GM21717 (cell line): ENCODE measurements around the gene ATP1A3.
"Not testable (repeated sequence)": the region's sequence is repeated elsewhere in the genome, so short reads cannot be mapped to it uniquely, and the experiment has no call there.

Experiments
- ATAC-seq: cut with Tn5 transposase; IDR thresholded peaks from one replicate; pipeline ENCODE4 v1.9.1; 2021; ENCODE audit warnings: mild to moderate bottlenecking, moderate library complexity; ENCODE audit not compliant: unreplicated experiment

The ATP1A3 gene

GRCh38 chr19:42012747-42013146 lies 18.7 kb upstream of the ATP1A3 start:
- ATAC-seq, result not testable (repeated sequence)

DNA sequence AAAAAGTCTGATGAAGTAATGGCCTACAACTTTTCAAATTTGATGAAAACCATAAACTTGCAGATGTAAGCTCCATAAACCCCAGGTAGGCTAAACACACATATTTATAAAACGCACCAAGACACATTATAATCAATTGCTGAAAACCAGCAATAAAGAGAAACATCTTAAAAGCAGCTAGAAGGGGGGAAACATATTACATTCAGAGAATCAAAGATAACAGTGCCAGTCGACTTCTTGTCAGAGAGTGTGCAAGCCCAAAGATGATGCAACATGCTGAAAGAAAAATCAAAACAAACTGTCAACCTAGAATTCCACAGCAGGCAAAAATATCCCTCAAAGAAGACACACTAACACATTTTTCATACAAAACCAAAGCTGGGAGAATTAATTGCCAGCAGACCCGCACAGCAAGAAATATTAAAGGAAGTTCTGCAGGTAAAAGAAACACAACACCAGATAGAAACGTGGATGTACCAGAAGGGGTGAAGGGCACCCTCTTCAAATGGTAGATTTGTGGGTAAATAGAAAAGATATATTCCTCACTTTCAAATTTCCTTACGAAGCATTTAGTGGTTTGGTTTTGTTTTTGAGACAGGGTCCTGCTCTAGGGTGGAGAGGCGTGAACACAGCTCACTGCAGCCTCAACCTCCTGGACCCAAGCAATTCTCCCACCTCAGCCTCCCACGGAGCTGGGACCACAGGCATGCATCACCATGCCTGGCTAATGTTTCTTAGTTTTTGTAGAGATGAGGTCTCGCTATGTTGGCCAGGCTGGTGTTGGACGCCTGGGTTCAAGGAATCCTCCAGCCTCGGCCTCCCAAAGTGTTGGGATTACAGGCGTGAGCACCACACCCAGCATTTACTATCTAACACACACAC lies 16.5 kb upstream of the ATP1A3 start:
- ATAC-seq, result no peak

DNA sequence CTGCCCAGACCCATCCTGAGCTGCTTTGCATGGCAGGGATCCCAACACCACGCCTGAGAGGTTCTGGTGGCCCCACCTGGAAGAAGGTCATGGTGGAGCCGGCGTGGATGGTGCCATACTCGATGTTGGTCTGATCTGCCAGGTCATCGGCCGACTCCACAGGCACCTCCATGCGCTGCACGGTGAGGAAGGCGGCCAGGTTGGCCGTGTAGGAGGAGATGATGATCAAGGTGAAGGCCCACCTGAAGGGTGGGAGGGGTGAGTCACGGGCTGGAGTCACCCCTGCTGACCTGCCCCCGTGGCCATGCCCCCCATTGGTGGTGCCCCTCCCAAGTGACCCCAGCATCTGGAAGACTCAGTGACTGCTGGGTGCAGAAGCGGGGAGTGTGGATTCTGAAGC lies 12.5 kb upstream of the ATP1A3 start:
- ATAC-seq, result no peak

DNA sequence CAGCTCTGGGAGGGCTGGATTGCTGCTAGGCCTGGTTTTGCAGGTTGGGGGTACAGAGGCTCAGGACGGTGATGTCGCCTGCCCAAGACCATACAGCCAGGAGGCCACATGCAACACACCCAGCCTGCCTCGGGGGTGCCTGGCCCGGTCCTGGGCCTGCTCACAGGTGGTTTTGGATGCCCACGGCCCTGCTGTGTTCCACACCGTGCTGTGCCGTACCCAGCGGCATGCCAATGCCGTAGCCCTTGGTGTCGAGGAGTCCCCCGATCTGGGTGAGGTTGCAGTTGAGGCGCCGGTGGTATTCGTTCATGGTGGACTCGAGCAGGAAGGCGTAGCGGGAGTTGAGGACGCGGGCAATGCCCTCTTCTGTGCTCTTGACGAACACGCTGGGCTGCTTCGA lies 11.5 kb upstream of the ATP1A3 start:
- ATAC-seq, result no peak

DNA sequence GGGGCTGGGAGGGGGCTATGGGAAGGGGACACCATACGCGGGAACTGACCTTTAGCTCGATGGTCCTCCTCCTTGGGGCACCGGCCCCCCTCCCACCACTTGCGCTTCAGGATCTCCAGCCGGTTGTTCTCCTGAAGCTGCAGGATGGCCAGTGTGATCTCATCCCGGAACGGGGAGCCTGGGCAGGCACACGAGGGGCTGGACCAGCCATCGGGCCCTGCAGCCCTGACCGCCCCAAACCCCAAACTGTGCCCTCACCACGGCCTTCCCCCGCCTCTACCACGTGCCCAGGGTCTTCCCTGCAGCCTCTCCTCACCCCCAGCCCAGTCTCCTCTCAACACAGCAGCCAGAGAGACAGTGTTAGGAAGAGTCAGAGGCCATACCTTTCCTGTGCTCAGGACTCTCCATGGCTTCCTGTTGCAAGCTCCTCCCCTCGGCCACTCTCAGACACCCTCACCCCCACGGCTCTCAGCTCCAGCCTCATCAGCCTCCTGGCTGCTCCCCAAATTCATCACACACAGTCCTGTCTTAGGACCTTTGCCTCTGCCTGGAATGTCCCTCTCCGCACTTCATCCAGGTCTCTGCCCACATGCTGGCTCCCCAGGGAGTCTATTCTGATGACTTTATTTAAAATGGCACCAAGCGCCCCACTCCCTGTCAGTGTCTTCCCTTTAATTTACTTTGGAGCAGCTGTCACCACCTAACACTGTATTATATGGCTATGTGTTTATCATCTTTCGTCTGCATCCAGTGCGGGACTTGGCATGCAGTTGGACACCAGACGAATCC lies 9.7 kb upstream of the ATP1A3 start:
- ATAC-seq, result no peak

DNA sequence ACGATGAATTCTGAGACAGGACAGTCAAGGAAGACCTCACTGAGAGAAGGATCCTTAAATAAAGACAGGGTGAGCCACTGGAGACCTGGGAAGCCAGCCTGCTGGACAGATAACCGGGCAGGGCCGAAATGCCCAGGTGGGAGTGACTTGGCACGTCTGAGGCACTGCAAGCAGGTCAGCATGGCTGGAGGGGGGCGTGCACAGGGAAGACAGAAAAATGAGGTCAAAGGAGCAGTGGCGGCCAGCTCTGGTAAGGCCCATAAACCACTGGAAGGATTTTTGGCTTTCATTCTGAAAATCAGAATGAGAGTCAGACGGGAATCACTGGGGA lies 5.8 kb upstream of the ATP1A3 start:
- ATAC-seq, result no peak

GRCh38 chr19:41999071-41999877 lies 5.2 kb upstream of the ATP1A3 start:
- no peak for ATAC-seq

GRCh38 chr19:41998246-41999020 lies 4.4 kb upstream of the ATP1A3 start:
- no peak for ATAC-seq

GRCh38 chr19:41997851-41998229 lies 3.8 kb upstream of the ATP1A3 start:
- no peak for ATAC-seq

- ATAC-seq, result no peak
Measured at GRCh38 chr19:41997121-41997850, 3.3 kb upstream of the ATP1A3 start.

DNA sequence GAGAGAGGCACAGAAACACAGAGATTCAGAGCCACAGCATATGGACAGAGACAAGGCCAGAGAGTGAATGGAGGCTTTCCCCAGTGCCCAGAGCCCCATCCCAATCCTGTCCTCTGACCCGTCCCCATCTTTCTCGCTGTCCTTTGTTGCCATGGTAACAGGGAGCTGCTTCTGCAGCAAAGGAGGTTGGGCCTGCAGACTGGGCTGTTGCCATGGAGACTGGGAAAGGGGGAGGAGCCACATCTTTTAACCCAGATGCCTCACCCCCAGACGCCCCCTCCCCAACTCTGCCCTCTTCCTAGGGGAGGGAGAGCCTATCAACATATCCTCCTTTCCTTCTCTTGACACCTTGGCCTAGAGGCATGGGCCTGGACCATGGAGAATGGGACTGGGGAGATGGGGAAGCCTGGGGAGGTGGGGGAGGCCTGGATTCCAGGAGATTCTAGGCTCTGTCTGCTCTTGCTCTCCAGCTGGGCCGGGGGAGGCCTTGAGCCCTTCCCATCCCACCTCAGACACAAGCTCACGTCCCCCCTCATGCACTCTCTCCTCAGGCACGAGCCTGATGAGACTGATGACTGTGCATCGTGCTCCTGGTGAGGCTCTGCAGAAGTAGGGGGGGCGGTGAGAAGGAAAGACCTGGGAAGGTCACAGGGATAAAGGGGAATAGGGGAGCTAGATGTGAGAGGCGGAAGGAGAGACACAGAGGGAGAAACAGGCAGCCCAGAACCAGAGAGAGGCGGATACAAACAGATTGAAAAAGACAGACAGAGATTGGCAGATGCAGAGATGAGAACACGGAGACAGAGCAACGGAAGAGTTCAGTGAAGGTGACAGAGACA lies 2.1 kb upstream of the ATP1A3 start:
- ATAC-seq, result no peak

DNA sequence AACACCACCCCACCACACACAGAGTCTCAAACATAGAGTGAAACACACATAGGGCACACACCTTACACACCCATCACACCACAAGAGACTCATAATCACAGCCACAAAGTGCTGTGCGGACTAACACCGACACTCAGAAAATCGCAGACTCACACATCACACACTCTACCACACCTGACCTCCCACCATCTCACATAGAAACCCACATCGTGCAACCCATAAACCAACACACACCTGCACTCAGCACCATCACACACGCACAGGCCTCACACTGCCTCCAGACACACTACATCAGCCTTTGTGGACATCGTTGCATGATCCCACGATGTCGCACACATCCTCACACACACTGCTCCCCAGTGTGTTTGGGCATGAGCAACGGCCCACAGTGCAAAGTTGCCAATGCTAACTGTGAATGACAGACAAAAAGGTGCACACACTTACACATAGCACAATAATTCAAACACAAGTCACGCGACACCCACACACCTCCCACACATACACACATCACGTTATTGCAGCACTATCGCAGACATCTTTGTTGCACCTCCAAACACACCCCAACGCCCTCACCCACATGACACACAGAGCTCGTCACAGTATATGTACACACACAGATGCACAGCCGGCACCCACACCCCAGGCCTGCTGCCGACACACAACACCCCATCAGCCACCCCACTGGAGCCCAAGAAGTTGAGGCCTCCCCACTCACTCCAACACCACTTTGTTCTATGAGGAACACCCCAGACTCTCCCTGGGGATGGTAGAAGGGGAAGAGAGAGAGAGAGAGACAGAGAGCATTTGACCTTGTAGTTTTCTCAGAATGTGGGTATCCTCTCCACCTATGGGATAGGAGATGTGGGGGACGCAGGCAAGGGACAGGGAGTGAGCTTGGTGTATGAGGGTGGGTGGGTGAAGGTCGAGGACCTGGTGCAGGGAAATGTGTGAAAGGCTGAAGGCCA lies 1.2 kb upstream of the ATP1A3 start:
- ATAC-seq, result no peak

GRCh38 chr19:41994521-41994971 lies 516 bp upstream of the ATP1A3 start:
- ATAC-seq, result no peak

- ATAC-seq, result not testable (repeated sequence)
Measured at GRCh38 chr19:41991925-41992569, 2.0 kb downstream of the ATP1A3 start.

GRCh38 chr19:41991025-41991424 lies 3.0 kb downstream of the ATP1A3 start:
- no peak for ATAC-seq

DNA sequence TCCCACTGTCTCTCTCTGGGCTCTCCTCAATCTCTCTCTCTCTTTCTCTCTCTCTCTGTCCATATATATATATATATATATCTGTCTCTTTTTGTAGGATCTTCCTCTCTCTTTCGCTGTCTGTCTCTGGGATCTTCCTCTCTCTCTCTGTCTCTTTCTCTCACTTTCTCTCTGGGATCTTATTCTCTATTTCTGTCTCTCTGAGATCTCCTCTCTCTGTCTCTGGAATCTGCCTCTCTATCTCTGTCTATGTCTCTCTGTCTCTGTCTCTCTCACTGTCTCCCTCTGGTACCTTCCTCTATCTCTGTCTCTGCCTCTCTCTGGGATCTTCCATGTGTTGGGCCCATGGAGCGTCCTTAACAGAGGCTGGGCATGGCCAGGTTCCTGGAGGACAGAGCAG lies 3.4 kb downstream of the ATP1A3 start:
- no peak for ATAC-seq

GRCh38 chr19:41990028-41990427 lies 4.0 kb downstream of the ATP1A3 start:
- ATAC-seq, result no peak
